Fibroblast of upper back skin (primary cell): ENCODE results near the gene SDK2.

ENCODE experiments used
- DNase-seq: peaks from one replicate; pipeline ENCODE4 v3.0.0-alpha.2; 2013

The SDK2 gene

DNA sequence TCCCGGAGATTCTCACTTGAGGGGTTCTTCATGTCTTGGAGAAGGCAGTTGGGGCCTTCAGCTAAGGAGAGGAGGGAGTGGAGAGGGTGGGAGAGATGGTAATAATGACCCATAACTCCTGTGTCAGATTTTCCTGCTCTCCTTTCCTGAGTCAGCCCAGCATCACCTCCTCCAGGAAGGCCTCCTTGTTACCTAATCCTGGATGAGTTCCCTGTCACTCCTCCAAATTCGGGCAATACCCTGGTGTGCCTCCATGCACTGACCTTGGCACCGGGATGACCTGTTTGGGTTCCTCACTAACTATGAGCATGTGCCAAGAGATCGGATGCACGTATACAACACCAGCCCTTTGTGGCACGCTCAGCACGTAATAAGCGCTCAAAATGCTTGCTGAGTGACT, 38.8 kb downstream of the SDK2 start:
- no peak for DNase-seq

DNA sequence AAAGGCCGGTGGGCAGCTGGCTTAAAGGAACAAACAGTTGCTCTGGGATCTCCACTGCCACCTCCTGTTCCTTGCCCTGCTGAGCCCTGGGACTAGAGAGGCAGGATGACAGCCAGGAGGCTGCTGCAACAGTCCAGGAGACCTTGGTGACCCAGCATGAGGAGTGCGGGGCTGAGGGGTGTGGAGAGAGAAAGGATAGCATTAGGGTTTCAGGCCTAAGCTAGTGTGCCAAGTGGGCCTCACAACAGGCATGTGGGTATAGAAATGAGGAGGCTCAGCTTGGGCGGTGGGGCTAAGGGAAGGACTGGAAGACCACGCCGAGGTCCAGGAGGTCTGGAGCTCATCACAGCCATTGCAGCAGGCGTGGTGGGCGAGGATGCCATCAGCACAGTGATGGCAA, 39.8 kb downstream of the SDK2 start:
- no peak for DNase-seq

DNA sequence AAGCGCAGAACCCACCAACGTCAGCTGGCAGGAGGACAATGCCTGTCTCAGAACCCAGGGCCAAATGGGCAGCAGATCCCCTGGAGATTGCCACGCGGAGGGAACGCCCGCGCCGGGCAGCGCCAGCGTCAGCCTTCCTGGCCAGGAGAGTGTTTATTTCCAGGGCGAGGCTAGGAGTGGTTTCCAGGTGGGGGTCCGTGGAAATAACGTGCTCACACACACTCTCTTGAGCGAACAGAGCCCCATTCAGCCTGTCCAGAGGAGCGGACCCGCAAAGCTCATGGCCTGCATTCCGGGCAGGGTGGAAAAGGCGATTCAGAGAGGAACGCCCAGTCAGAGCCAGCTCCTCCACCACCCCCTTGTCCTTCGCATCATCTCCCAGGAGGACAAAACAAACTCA, 40.3 kb downstream of the SDK2 start:
- no peak for DNase-seq

DNA sequence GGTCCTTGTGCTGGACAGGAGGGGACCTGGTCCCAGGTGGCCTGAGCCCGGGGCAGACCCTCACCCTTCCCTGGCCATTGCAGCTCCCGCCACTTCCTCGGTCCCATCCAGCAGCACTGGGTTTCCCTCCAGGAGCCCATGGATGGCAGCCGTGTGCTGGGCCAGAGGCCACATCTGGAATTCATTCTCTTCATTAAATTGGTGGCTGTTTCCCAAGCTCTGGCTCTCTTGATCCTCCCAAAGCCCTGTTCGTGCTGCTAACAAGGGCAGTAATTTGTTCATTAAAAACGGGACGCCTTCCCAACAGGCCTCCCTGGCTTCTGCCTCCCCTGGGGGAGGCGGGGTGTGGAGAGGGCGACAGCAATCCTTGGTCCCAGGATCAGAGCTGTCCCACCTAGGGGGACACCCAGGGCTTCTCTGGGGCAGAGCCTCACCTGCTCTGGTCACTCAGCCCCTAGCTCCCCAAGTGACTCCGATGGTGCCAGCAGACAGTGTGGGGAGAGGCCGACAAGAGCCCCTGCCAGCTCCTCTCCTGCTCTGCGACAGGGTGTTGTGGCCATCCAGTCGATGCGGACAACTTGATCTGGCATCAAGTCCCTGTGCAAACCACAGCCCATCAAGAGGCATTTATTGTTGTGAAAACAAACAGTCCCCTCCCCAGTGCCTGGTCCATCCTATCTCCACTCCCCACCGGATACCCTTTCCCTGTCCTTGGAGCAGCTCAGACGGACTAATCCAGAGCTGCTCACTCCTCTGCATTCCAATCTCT, 44.0 kb downstream of the SDK2 start:
- peak; percentile 20 for DNase-seq

DNA sequence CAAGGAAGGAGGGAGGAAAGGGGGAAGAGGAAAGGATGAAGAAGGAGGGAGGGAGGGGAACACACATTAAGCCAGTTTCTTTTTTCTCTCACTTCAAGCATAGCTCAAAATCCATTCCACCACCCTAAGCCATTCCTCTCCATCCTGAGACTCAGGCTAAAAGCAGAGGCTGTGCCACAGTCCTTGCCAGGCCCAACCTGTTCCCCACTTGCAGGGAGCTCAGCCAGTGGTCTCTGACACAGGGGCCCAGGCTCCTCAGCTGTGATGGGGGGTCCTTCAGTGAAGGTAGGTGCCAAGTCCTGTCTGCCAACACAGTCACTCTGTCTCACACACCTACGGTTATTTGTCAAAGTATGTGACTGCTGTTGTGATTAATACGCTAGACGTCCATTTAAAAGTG, 44.6 kb downstream of the SDK2 start:
- no peak for DNase-seq

DNA sequence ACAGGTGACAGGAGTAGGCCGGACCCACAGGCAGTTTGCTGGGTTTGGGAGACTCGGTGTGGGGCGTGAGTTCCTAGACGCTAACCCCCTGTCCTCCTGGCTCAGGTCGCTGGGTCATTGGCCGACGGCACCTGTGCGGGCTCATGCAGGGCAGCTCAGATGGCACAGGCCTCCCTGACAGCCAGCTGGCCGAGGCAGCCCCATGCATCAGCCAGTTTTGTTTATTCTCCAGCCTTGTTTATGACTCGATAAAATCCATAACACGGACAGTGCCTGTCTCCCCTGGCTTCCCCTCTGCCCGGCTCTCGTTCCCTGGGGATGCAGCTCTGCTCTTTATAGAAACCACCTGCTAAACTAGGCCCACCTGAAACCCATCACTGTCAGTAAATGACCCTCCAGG, 46.0 kb downstream of the SDK2 start:
- DNase-seq = no peak

DNA sequence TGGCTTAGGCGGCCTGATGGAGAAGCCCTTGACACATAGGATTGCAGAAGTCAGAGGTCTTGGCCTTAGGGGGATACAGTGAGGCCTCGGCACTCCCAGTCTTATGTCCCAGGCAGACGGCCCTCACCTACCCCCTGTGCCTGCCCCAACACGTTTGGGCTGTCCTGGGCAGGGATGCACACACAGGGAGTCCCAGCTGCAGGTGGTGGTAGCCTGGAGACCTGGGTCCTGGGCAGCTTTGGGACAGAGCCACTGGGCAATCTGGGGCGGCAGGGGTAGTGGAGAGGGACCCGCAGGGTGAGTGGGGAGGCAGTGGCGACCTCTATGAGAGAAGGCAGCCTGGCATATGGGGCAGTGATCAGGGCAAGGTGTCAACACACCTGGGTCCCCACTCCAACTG, 48.3 kb downstream of the SDK2 start:
- no peak for DNase-seq

DNA sequence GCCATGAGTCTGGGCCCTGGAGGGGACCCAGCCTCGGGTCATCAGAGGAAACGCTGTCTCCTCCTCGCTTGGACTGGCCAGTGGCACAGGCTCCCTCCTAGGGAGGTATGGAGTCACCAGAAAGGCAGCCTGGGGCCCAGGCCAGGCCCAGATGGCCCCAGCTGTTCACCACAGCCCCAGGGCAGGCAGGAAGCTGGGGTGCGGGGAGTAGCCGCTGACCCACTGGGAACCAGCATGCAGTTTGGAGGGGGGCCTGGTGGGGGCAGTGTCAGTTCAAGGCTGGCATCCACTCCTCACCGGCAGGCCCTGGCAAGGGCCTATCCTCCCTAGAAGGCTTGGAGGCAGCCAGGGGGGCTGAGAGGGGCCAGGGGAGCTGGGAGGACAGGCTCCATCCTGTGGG, 48.8 kb downstream of the SDK2 start:
- DNase-seq = peak; percentile 4

DNA sequence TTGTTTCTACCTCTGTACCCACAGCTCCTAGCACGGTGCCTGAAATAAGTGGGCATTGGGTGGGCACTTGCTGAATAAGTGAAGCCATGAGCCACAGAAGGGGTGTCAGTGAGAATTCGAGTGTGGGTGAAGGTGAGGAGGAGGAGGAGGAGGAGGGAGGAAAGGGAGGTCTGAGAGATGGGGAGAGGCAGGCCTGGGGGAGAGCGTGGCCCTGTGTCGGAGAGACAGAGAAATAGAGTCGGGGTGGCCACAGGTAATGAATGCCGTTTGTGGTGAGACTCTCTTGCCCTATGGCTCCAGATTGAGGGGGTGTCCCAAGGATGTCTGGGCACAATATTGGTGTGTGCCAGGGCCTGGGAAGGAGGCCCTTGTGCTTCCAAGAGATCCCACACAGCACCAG, 49.2 kb downstream of the SDK2 start:
- DNase-seq = no peak

DNA sequence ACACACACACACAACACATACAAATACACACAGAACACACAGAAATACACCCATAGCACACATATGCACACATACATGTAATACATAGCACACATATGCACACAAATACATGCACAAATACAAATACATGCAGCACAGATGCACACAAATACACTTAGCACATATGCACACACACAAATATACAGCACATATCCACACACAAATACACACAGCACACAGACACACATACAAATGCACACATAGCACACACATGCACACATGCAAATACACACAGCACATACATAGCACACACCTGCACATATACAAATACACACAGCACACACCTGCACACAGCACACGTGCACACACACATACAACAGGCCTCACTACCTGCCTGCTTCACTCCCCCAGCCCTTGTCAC, 49.6 kb downstream of the SDK2 start:
- DNase-seq = no peak

DNA sequence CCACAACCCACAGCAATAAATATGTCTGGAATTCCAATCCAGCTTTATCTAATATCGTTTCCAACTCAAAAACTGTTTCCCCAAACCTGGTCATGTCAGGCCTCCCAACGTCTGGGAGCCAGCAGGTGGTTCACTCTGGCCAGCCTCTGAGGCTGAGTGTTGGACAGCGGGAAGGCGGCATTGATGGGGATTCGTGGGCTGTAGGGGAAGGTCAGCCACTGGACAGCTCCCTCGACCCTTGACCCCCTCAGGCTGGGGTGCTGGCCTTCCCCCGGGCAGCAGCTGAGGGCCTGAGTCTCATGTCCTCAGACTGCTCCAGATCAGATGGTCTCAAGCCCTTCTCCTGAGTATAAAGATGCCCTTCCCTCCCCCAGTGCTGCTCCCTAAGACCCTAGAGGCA, 50.2 kb downstream of the SDK2 start:
- DNase-seq = no peak

DNA sequence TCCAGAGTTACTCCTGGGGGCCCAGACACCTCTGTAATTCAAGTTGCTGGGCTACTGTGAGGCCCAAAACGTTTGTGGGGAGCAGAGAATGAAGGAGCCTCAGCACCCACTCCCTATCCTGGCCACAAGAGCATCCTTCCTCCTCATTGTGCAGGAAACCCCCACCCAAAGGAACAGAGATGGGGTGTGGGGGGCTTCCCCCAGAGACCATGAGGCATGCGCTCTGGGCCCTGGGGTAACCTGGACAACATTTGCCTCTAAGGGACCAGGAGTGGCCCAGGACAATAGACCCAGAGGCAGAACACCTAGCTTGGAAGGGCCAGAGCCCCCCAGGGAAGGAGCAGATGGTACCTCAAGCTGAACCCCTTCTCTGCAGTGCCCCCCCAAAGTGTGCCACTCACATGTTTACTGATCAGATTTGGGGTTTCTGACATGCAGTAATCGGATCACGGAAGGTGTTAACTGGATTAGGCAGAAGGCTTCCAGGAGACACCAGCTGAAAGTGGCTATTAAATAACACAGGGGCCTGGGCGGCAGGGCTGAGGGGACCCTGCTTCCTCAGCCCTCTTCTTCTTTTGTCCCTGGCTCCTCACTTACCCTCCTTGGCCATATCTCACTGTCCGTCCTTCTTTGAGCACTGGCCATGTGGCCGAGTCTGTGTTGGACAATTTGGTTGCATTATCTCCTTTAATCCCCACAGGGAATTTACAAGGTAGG, 50.8 kb downstream of the SDK2 start:
- no peak for DNase-seq

DNA sequence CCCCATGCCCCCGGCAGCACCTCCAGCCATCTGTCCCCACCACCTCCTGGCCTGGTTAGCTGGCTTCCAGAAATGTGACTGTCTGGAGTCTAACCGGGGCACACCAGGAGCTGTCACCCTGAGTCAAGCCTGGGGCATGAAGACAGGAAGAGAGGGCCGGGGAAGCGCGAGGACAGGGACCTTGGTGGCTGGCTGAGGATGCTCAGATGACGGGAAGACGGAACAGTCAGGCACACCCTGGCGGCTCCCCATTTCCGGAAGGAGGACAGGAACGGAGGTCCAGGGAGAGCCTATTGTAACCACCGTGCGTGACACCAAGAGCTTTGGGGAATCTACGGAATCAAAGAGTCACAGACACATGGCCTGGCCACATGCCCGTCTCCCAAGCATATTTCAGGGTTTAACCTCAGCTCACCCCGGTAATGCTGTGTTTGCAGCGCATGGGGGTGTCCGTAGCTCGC, 51.7 kb downstream of the SDK2 start:
- no peak for DNase-seq

DNA sequence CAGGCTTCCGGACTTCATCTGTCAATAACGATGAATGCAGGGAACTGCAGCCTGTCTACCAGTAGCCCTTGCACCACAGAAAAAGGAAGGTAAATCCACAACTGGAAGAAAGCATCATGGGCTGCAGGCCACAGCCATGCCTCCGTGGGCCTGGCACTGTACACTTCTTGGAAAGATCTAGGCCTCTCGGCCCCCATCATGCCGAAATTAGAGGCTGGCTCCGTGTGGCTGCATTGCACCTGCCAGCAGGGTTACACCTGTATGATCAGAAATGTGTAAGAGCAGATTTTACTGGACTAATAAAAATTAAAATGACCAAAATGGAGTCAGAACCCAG, 52.2 kb downstream of the SDK2 start:
- no peak for DNase-seq

DNA sequence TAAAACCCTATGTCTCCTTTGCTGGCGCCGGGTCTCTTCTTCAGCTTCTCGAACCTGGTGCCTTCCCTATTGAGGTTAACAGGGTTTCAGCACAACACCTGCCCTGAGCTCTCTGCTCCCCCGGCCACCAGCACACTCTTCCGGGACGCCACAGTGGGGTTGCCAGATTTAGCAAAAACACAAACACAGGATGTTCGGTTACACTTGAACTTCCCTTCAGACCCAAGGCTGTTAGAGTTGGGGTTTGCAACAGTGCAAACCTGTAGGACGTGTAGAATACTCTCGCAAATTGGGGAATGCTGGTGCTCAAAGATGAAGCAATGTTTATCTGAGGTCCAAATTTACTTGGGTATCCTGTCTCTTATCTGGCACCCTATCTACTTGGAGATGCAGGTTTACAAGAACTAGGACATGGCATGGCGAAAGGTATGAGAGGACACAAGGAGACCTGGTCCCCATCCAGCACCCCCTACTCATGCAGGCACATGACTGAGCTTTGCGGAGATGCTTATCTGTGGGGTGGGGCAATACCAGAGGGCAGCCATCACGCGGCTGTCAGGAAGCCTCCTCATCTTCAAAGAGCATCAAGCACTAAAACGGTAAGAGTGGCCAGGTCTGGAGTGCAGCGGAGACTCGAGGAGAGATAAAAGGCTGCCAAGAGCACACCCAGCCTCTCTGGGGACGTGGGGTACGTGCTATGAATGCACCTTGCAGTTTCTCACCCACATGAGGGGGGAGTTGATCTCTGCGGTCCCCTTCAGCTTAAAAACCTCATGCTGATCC, 52.8 kb downstream of the SDK2 start:
- no peak for DNase-seq

DNA sequence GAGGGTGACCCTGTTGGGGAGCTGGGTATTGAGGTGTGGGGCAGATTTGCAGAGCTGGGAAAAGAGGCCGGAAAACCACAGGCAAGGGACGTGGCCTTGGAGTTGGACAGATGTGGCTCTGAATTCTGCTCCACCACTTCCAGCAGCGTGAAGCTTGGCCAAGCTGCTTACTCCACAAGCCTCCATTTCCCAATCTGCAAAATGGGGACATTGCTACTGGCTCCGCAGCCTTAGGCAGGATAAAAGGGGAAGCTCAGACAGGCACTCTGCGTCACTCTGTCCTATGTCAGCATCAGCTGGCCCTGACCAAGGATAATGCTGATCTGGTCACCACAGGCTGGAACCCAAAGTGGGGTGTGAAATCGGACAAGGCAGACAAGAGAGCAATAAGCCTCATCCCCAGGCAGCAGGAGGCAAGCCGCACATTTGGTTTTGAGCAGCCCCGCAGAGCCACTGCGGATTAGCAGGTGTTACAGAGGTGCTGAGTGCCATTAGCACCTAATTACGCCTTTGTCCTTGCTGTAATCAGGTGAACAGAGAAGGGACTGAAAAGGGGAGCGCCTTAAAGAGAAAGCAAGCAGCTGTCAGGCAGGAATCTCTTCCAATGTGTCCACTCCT, 54.8 kb downstream of the SDK2 start:
- DNase-seq = no peak

DNA sequence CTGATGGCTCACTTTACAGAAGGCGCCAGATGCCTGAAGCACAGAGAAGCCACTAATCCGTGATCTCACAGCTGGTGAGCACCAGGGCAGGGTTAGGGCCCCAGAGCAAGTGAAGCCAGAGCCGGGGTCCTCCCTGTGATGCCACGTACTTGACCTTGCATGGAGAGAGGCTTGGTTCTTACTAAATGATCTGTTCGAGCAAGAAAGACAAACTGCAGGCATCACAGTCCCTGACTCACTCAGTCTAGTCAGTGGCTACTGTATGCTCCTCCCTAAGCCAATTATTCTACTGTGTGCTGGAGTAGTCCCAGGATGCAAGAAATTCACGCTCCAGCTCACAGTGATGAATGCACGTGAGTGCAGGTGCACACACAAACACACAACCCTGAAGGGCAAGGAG, 55.4 kb downstream of the SDK2 start:
- no peak for DNase-seq

DNA sequence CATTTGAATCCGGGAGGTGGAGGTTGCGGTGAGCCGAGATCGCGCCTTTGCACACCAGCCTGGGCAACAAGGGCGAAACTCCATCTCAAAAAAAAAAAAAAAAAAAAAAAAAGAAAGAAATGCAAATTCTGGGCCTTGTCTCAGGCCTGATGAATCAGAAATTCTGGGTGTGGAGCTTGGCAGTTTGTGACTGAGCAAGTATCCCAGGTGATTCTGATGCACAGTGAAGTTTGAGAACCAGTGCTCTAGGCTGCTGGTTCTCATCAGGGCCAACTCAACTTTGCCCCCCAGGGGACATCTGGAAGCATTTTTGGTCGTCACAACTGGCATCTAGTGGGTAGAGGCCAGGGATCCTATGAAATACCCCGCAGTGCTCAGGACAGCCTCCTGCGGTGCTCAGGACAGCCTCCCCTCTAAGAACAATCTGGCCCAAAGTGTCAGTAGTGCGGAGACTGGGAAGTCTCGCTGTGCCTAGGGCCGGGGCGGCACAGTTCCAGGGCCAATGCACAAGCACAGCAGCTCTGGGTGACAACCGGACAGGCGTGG, 55.9 kb downstream of the SDK2 start:
- DNase-seq = no peak

DNA sequence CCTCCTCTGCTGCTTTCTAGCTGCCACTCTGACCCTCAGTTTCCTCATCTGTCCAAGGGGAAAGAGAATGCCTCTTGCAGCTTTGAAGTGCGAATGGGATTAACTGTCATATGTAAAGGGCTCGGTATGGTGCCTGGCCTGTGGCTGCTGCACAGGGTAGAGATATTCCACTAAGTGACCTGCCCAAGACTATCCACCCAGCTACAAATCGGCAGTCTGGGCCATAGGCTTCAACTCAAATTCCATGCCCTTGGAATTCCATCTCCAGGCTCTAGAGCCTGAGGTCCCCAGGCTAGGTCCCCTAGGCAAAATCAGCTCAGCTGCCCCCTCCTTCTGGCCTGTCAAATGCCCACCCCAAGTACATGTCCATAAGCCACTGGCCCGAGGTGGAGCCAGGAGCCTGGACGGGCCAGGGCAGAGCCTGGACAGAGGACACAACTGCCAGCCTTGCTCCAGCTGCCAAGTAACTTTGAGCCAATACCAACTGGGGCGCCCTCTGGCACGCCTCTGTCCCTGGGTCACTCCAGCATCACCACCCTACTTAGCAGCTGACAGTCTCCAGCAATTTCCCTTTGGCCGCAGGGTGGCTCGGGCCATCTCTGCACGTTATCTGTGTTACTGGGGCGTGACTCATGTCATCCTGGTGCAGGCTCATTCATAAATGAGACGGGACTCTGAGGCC, 57.2 kb downstream of the SDK2 start:
- no peak for DNase-seq

DNA sequence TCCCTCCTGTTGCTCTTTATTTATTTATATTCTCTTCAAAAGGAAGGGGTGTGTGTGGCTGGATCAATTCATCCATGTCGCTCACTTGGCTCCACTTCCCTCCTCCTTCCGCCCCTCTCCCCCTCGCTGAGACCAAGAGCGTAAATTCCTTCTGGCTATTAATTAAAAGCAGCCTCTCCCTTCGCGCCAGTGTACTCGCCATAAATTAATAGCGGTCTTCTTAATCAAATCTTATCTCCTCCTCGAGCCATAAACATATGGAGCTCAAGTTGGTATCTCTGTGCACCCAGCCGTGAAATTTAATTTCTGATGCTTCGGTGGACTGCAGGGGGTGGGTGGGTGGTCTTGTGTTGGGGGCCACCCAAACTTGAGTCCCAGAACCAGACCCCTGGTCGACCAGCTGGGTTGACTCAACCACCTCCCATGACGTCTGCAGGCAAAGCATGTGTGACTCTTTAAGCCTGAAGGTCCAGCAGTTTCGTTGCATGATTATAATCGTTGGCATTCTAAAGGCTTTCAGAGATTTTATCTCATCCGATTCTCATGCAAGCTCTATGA, 57.9 kb downstream of the SDK2 start:
- DNase-seq = peak; percentile 26

DNA sequence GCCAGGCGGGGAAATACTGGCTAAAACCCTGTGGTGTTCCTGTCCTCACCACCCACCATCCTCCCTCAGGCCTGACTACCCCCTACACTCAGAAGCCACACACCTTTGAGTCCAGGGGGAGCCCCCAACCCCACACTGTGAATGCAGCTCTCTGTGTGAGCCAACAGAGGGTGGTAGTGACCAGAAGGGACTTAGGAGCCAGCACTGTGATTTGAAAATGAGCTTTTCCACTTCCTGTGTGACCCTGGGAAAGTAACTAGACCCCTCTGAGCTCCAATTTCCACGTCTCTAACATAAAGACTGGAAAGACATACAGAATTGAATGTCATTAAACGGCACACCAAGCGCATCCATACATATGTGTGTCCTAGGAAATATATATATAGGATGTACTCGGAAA, 58.7 kb downstream of the SDK2 start:
- DNase-seq = no peak

DNA sequence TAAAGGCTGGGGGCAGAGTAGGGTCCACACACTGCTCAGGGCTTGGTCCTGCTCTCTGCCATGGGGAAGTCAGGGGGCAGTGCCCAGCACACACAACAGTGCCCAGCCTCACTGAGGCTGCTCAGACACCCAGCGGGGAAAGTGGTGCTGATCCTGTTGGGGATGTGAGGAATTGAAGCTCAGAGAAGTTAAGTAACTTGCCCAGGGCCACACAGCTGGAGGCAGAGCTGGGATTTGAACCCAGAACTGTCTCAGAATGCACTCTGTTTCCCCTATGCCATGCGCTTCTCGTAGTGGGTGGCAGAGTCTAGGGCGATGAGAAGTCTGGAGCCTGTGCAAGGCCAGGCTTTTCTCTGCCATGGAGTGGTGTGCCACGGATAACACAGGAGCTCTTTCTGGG, 59.3 kb downstream of the SDK2 start:
- no peak for DNase-seq
